Caco-2 (cell line): ENCODE measurements around the gene LCOR. TPM values are rescaled to one million over a fixed set of nuclear protein-coding genes. Genes with fewer than 3 reads are reported as not detected.

Source experiments
- BruUV-seq: library from RNA; stranded (reverse); fragments of 400-500 nt; replicated peaks from 2 replicates; lab custom pipeline; 2021; lab: Mats Ljungman, UMichigan
- CTCF ChIA-PET: fragments of 300-600 bp; sonication (Branson Sonifier 250); formaldehyde crosslinking; loops from one replicate; lab custom pipeline; 2022; ENCODE audit warnings: antibody characterized with exemption; lab: Charles Lee
- POLR2A ChIA-PET: fragments of 300-600 bp; sonication (Branson Sonifier 250); formaldehyde crosslinking; loops from one replicate; lab custom pipeline; 2022; ENCODE audit warnings: antibody characterized with exemption; lab: Charles Lee
- DNase-seq, 2 experiments: peaks; one replicate each; pipeline versions ENCODE4 v3.0.0 to v3.0.0-alpha.2; 2020 to 2022
- H3K27me3 ChIP-seq: replicated peaks from 2 replicates; pipeline ENCODE4 v1.6.0; 2011; ENCODE audit warnings: low read length; ENCODE audit not compliant: control insufficient read depth, insufficient read depth
- H3K36me3 ChIP-seq: 2 replicates; pipeline ENCODE4 v1.5.1; 2011; ENCODE audit warnings: low read length; ENCODE audit not compliant: control insufficient read depth, insufficient read depth
- H3K4me1 ChIP-seq: fragments of 250-450 bp; sonication (Bioruptor Pico); 2 replicates; pipeline ENCODE4 v1.5.1; 2020; ENCODE audit warnings: mild to moderate bottlenecking
- H3K4me3 ChIP-seq: 2 replicates; pipeline ENCODE4 v1.5.1; 2011; ENCODE audit warnings: low read depth, mild to moderate bottlenecking, control low read depth, low read length
- H3K9me3 ChIP-seq: fragments of 250-450 bp; sonication (Bioruptor Pico); 2 replicates; pipeline ENCODE4 v1.5.1; 2020; ENCODE audit warnings: mild to moderate bottlenecking, moderate library complexity
- H3K27ac Mint-ChIP-seq: one replicate; pipeline ENCODE4 v1.8.0; 2022; ENCODE audit warnings: mixed read lengths; ENCODE audit not compliant: unreplicated experiment
- H3K27me3 Mint-ChIP-seq: one replicate; pipeline ENCODE4 v1.8.0; 2022; ENCODE audit warnings: mixed read lengths; ENCODE audit not compliant: insufficient read depth, unreplicated experiment
- H3K36me3 Mint-ChIP-seq: one replicate; pipeline ENCODE4 v1.8.0; 2022; ENCODE audit warnings: mild to moderate bottlenecking, mixed read lengths; ENCODE audit not compliant: insufficient read depth, unreplicated experiment
- H3K4me1 Mint-ChIP-seq: one replicate; pipeline ENCODE4 v1.8.0; 2022; ENCODE audit warnings: low read depth, mixed read lengths; ENCODE audit not compliant: unreplicated experiment
- H3K4me3 Mint-ChIP-seq: one replicate; pipeline ENCODE4 v1.8.0; 2022; ENCODE audit warnings: mild to moderate bottlenecking, moderate library complexity, mixed read lengths; ENCODE audit not compliant: unreplicated experiment
- H3K9me3 Mint-ChIP-seq: one replicate; pipeline ENCODE4 v1.8.0; 2022; ENCODE audit warnings: mixed read lengths; ENCODE audit not compliant: unreplicated experiment
- CTCF ChIP-seq, 2 experiments: fragments of 200-600 bp in 1 of 2; IDR thresholded peaks; 1 replicate in 1 of 2; 2 replicates in 1 of 2; pipeline versions ENCODE4 v1.5.1 to v1.8.0; 2011 to 2022; ENCODE audit warnings: antibody characterized with exemption in 1 of 2, control low read depth in 1 of 2, inconsistent platforms in 1 of 2, low read depth in 1 of 2, low read length in 1 of 2, mild to moderate bottlenecking in 1 of 2, moderate library complexity in 1 of 2; ENCODE audit not compliant: insufficient read depth in 1 of 2, severe bottlenecking in 1 of 2, unreplicated experiment in 1 of 2
- intact Hi-C: fragments of 100-400 bp; cut with micrococcal nuclease; formaldehyde crosslinking; loops from one replicate; pipeline ENCODE4 v1.10.0; 2022; ENCODE audit not compliant: unreplicated experiment
- total RNA-seq: library from RNA; stranded (reverse); gene quantifications from 2 replicates; pipeline ENCODE4 v1.2.3, GENCODE V29; 2022

The LCOR gene
- total RNA-seq, 1 experiment from 2014 or later = 51.8 TPM

GRCh38 chr10:96987842-96988175, 155.7 kb downstream of the LCOR start:
- Mint-ChIP-seq H3K27ac (no peak overlapping the region), H3K4me3 (no peak overlapping the region), H3K36me3 (peaks cover 7% of the 10 kb centered on the region), H3K9me3 (no peaks in the 10 kb centered on the region), H3K4me1 (no peaks in the 10 kb centered on the region), H3K27me3 (no peaks in the 10 kb centered on the region)
- Histone ChIP-seq H3K27me3 (no peaks in the 10 kb centered on the region), H3K9me3 (no peaks in the 10 kb centered on the region), H3K4me1 (no peaks in the 10 kb centered on the region), H3K36me3 (no peaks in the 10 kb centered on the region; the same call in 1 of the 2 replicates), H3K4me3 (no peak overlapping the region)
- intact Hi-C loops = no loop called here
- POLR2A ChIA-PET = no interaction called here
- DNase-seq = no peak
- TF ChIP-seq CTCF (IDR thresholded peaks at IDR 0.05; ENCODE audit: insufficient read depth in 1 of 2, low read depth in 1 of 2, low read length in 1 of 2, severe bottlenecking in 1 of 2, unreplicated experiment in 1 of 2) = no peak
- CTCF ChIA-PET = no interaction called here
- no TSS peak for BruUV-seq

GRCh38 chr10:96988426-96988825, 156.3 kb downstream of the LCOR start:
- Mint-ChIP-seq H3K36me3 (peaks cover under 1% of the 10 kb centered on the region), H3K27ac (no peak overlapping the region), H3K4me1 (no peaks in the 10 kb centered on the region), H3K4me3 (no peak overlapping the region), H3K9me3 (no peaks in the 10 kb centered on the region), H3K27me3 (no peaks in the 10 kb centered on the region)
- Histone ChIP-seq H3K4me3 (no peak overlapping the region), H3K27me3 (no peaks in the 10 kb centered on the region), H3K9me3 (no peaks in the 10 kb centered on the region), H3K4me1 (no peaks in the 10 kb centered on the region), H3K36me3 (no peaks in the 10 kb centered on the region; the same call in 1 of the 2 replicates)
- TF ChIP-seq CTCF (IDR thresholded peaks at IDR 0.05; ENCODE audit: insufficient read depth in 1 of 2, low read depth in 1 of 2, low read length in 1 of 2, severe bottlenecking in 1 of 2, unreplicated experiment in 1 of 2) = no peak
- intact Hi-C loops = no loop called here
- CTCF ChIA-PET = no interaction called here
- POLR2A ChIA-PET = no interaction called here
- no TSS peak for BruUV-seq
- DNase-seq = no peak

GRCh38 chr10:96991313-96991841, 159.3 kb downstream of the LCOR start:
- Mint-ChIP-seq H3K4me3 (no peak overlapping the region), H3K36me3 (no peaks in the 10 kb centered on the region), H3K4me1 (no peaks in the 10 kb centered on the region), H3K9me3 (no peaks in the 10 kb centered on the region), H3K27me3 (no peaks in the 10 kb centered on the region), H3K27ac (no peak overlapping the region)
- TF ChIP-seq CTCF (IDR thresholded peaks at IDR 0.05; ENCODE audit: insufficient read depth in 1 of 2, low read depth in 1 of 2, low read length in 1 of 2, severe bottlenecking in 1 of 2, unreplicated experiment in 1 of 2) = no peak
- CTCF ChIA-PET = no interaction called here
- POLR2A ChIA-PET = no interaction called here
- no peaks in the 10 kb centered on the region for H3K4me1 ChIP-seq
- no peak overlapping the region for H3K4me3 ChIP-seq
- intact Hi-C loops = no loop called here
- H3K27me3 ChIP-seq = no peaks in the 10 kb centered on the region
- DNase-seq = no peak
- no peaks in the 10 kb centered on the region for H3K36me3 ChIP-seq
- no peaks in the 10 kb centered on the region for H3K9me3 ChIP-seq
- BruUV-seq = no TSS peak
